HG02763 (cell line): ENCODE data around the gene CSF1R.

Source experiments
- ATAC-seq: cut with Tn5 transposase; IDR thresholded peaks from one replicate; pipeline ENCODE4 v1.9.1; 2021; ENCODE audit warnings: mild to moderate bottlenecking, moderate library complexity; ENCODE audit not compliant: unreplicated experiment

CSF1R gene

GRCh38 chr5:150073677-150074076 lies 12.7 kb downstream of the CSF1R start:
- no peak for ATAC-seq

GRCh38 chr5:150073086-150073625 lies 13.2 kb downstream of the CSF1R start:
- no peak for ATAC-seq

- ATAC-seq, result no peak
Measured at GRCh38 chr5:150070821-150071220, 15.5 kb downstream of the CSF1R start.

- no peak for ATAC-seq
Measured at GRCh38 chr5:150069672-150070627, 16.4 kb downstream of the CSF1R start.

GRCh38 chr5:150068961-150069645 lies 17.3 kb downstream of the CSF1R start:
- ATAC-seq, result no peak

- no peak for ATAC-seq
Measured at GRCh38 chr5:150068472-150068871, 17.9 kb downstream of the CSF1R start.

- no peak for ATAC-seq
Measured at GRCh38 chr5:150068071-150068470, 18.3 kb downstream of the CSF1R start.

GRCh38 chr5:150067405-150067960 lies 18.9 kb downstream of the CSF1R start:
- ATAC-seq, result no peak

GRCh38 chr5:150066901-150067396 lies 19.4 kb downstream of the CSF1R start:
- no peak for ATAC-seq

GRCh38 chr5:150066436-150066835 lies 19.9 kb downstream of the CSF1R start:
- no peak for ATAC-seq

- no peak for ATAC-seq
Measured at GRCh38 chr5:150065886-150066285, 20.5 kb downstream of the CSF1R start.

- ATAC-seq, result no peak
Measured at GRCh38 chr5:150065346-150065745, 21.0 kb downstream of the CSF1R start.

- ATAC-seq, result no peak
Measured at GRCh38 chr5:150064681-150065220, 21.6 kb downstream of the CSF1R start.

- ATAC-seq, result no peak
Measured at GRCh38 chr5:150063638-150064037, 22.7 kb downstream of the CSF1R start.

GRCh38 chr5:150062216-150062922 lies 24.0 kb downstream of the CSF1R start:
- no peak for ATAC-seq

GRCh38 chr5:150061538-150061995 lies 24.8 kb downstream of the CSF1R start:
- ATAC-seq, result no peak

- ATAC-seq, result no peak
Measured at GRCh38 chr5:150060471-150060870, 25.9 kb downstream of the CSF1R start.

- no peak for ATAC-seq
Measured at GRCh38 chr5:150059623-150060022, 26.7 kb downstream of the CSF1R start.

- ATAC-seq, result no peak
Measured at GRCh38 chr5:150058480-150059126, 27.8 kb downstream of the CSF1R start.

GRCh38 chr5:150057996-150058395 lies 28.4 kb downstream of the CSF1R start:
- no peak for ATAC-seq
